Posterior cingulate gyrus (tissue), 11 donors: ENCODE results near the gene ALPK1.
"Not testable (repeated sequence)": the region's sequence is repeated elsewhere in the genome, so short reads cannot be mapped to it uniquely, and the experiment has no call there.

Source experiments
- DNase-seq, 10 donors: peaks; one replicate each; pipeline versions ENCODE4 v3.0.0 to v3.0.0-alpha.2; 2020 to 2021; ENCODE audit warnings: mixed read lengths in 3 of 10
- intact Hi-C: fragments of 100-400 bp; cut with DNase I; formaldehyde crosslinking; loops from one replicate; pipeline ENCODE4 v1.15.1; 2023

ALPK1 gene

DNA sequence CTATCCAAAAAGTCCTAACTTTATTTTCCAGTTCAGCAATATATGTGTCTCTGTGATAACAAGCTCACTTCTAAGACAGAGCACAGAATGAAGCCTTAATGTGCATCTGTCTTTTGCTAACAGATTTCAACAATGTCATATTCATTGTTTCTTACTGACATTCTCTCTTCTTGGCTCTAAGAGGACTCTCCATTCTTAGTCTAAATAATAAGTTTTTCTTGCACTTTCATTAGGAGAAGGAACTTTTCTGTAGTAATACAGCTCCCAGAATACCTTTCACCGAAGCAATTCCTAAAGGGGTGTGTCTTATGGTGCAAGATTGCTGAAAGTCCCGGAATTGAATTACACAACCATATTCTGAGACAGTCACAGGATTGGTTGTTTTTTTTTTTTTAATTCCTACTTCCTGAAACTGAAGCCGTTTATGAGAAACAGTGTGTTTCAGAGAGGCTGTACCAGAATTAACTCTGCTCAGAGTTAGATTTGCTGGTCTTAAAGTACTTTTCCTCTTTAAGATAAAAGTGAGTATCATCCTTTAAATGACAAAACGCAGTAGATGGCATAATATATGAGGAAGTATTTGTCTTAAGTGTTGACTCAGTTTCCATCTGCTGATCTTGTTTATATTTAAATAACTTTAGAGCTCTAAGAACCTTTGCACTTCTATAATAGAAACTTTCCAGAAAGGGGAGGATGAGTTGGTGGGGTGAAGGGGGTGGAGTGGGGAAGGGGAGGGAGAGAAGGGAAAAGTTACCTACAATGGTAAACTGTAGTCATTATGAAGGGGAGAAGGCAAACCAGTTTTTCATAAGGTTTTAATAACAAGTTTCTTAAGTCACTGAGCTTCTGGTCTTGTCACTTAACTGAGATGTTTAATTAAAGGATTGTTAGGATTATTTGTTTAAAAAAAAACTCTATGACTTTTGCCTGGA is at the start of gene ALPK1:
TSS of gene ALPK1 (plus strand) at position 421 of the 932 bp plus-strand sequence.
- DNase-seq = no peak
- intact Hi-C loops = no loop called here

- DNase-seq = no peak
- intact Hi-C loops = no loop called here
Measured at GRCh38 chr4:112251019-112251643, 46.0 kb upstream of the ALPK1 start.

GRCh38 chr4:112252234-112252633 is 44.9 kb upstream of the ALPK1 start:
- intact Hi-C loops = no loop called here
- DNase-seq = no peak

GRCh38 chr4:112253382-112254000 is 43.7 kb upstream of the ALPK1 start:
- no peak for DNase-seq
- intact Hi-C loops = no loop called here

- no peak for DNase-seq
- intact Hi-C loops = no loop called here
Measured at GRCh38 chr4:112257098-112257497, 40.1 kb upstream of the ALPK1 start.

DNA sequence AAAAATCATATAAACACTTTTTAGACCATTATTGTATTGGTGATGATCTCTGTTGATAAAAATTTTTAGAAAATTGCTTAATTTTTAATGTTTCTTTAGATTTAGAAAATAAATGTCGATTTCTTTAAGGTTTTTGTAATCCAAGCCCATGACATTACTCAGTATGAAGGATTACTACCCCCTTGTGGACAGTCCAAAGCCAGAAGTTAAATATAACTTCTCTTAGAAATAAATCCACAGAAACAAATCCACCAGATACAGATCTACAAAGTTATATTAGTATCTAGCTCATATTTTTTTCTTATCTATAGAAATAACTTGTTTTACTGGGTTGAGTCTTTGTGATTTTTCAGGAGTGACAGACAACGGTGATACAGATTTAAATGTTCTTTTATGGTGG is 30.3 kb upstream of the ALPK1 start:
- no peak for DNase-seq
- intact Hi-C loops = no loop called here

- intact Hi-C loops = no loop called here
- DNase-seq = no peak
Measured at GRCh38 chr4:112270051-112270450, 27.1 kb upstream of the ALPK1 start.

- intact Hi-C loops = no loop called here
- no peak for DNase-seq
Measured at GRCh38 chr4:112270640-112271421, 26.3 kb upstream of the ALPK1 start.

DNA sequence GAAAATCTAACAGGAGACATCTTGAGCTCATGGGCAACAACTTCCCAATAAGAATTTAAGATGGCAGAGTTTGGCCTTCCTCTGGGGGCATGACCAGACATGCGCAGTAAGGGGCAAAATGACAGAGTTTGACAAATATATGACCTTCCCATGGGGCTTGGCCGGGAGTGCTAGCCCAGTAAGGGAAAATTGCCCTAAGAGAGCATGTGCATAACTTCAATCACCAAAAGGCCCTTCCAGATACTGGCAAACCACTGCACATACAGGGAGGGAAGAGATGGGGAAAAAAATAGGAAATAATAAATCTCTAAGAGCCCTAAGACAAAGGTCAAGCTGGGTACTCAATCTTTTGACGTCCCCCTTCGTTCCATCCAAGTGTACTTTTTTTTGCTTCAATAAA is 24.9 kb upstream of the ALPK1 start:
- intact Hi-C loops = no loop called here

DNA sequence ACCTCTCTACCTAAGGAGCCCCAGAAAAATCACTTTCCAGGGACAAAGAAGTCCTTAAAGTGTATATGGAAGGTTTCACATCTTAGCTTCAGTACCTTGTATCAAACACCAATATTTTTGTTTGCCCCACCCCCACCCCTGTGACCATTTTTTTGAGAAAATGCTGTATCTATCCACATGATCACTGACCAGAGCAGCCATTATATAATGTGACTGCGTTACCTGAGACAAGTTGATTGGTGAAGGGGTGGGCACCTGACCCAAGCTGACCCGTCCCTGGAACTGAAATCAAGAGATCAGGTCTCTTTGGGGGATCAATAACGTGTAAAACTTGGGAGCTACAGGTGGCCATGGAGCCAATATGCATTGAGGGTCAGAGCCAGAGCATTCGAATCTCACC is 22.2 kb upstream of the ALPK1 start:
- DNase-seq = no peak
- intact Hi-C loops = no loop called here

More for the DNA sequence above, 24.9 kb upstream of the ALPK1 start:
- no peak for DNase-seq

GRCh38 chr4:112276113-112276512 is 21.1 kb upstream of the ALPK1 start:
- intact Hi-C loops = no loop called here
- DNase-seq = no peak

GRCh38 chr4:112277220-112277619 is 19.9 kb upstream of the ALPK1 start:
- intact Hi-C loops = no loop called here
- DNase-seq = no peak

GRCh38 chr4:112277705-112278448 is 19.3 kb upstream of the ALPK1 start:
- intact Hi-C loops = no loop called here
- DNase-seq = no peak

DNA sequence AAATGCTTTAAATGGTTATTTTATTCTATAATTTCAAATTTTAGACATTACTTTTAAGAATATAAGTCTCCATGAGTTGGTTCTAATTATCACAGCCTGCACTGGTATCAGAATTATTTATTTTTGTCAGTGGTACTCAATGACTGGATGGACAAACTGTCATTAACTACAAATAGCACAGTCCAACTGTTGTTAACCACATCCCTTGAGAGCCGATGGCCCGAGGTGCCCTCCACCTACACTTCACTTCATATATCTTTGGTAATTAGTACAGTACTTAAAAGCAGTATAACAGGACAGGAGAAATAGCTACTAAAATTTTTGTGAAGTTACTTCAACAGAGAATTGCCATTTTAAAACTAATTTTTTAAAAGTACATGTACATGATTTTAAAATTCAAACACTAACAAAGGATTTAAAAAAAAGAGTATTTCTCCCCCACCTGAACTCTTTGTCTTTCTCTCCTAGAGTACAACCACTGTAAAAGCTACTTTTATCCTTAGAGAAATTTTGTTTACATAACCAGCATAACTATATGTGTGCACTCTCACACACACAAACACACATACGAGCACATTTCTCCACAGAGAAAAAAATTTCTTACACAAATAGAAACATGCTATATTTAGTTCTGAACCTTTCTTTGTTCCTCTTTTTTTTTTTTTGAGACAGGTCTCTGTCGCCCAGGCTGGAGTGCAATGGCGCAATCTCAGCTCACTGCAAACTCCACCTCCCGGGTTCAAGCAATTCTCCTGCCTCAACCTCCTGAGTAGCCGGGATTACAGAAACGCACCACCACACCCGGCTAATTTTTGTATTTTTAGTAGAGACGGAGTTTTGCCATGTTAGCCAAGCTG is 17.9 kb upstream of the ALPK1 start:
- intact Hi-C loops = no loop called here
- no peak for DNase-seq

GRCh38 chr4:112279882-112280315 is 17.3 kb upstream of the ALPK1 start:
- no peak for DNase-seq
- intact Hi-C loops = no loop called here

DNA sequence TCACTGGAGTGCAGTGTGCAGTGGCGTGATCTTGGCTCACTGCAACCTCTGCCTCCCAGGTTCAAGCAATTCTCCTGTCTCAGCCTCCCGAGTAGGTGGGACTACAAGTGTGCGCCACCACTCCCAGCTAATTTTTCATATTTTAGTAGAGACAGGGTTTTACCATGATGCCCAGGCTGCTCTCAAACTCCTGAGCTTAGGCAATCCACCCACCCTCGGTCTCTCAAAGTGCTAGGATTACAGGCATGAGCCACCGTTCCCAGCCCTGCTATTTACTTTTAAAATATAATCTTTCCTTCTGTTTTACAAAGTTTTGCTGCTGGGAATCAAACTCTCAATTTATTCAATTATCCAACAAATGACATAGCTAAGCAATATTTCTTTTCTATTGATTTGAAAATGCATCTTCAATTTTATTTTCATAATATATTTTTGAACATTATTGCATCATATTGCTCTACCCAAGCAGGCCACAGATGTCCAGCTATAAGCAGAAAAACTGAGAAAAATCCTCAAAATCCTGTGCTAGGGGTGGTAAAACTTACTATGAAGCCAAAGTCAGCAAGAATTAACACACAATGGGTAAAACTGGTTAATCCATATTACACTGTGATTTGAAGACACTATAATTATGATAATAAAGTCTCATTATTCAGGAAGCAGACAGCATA is 16.6 kb upstream of the ALPK1 start:
- no peak for DNase-seq
- intact Hi-C loops = no loop called here

- DNase-seq, intact Hi-C loops: not testable (repeated sequence)
Measured at GRCh38 chr4:112281895-112282398, 15.2 kb upstream of the ALPK1 start.
